ENCODE data around the gene COQ7.

The COQ7 gene

GRCh38 chr16:19112099-19112407, 44.6 kb downstream of the COQ7 start:
- DNase-seq: no peak
- TF ChIP-seq POLR2A (IDR thresholded peaks at IDR 0.05; ENCODE audit: low read length) (no peak), GATA1 (IDR thresholded peaks at IDR 0.05; ENCODE audit: low read depth, low read length) (no peak)

GRCh38 chr16:19113577-19114358, 46.4 kb downstream of the COQ7 start, which contains the start of gene ITPRIPL2:
Gene ITPRIPL2 (plus strand): TSS chr16:19113964. CDS start chr16:19114462, 498 bp downstream.
- TF ChIP-seq POLR2A (IDR thresholded peaks at IDR 0.05; ENCODE audit: low read length): peak; percentile 22
- no peak for TF ChIP-seq GATA1 (IDR thresholded peaks at IDR 0.05; ENCODE audit: low read depth, low read length)
- DNase-seq: peak; percentile 60 to 63

GRCh38 chr16:19114359-19115147, 47.1 kb downstream of the COQ7 start:
- no peak for TF ChIP-seq GATA1 (IDR thresholded peaks at IDR 0.05; ENCODE audit: low read depth, low read length)
- TF ChIP-seq POLR2A (IDR thresholded peaks at IDR 0.05; ENCODE audit: low read length): no peak
- peak; percentile 31 to 49 for DNase-seq

- no peak for DNase-seq
- TF ChIP-seq POLR2A (IDR thresholded peaks at IDR 0.05; ENCODE audit: low read length) (no peak), GATA1 (IDR thresholded peaks at IDR 0.05; ENCODE audit: low read depth, low read length) (no peak)
Measured at GRCh38 chr16:19115148-19116021, 48.0 kb downstream of the COQ7 start.

GRCh38 chr16:19116711-19117449, 49.5 kb downstream of the COQ7 start:
- TF ChIP-seq POLR2A (IDR thresholded peaks at IDR 0.05; ENCODE audit: low read length) (no peak), GATA1 (IDR thresholded peaks at IDR 0.05; ENCODE audit: low read depth, low read length) (no peak)
- DNase-seq: no peak

GRCh38 chr16:19118938-19119431, 51.6 kb downstream of the COQ7 start:
- TF ChIP-seq POLR2A (IDR thresholded peaks at IDR 0.05; ENCODE audit: low read length): no peak
- TF ChIP-seq GATA1 (IDR thresholded peaks at IDR 0.05; ENCODE audit: low read depth, low read length): no peak
- DNase-seq: peak; percentile 44 to 54

GRCh38 chr16:19119564-19119963, 52.1 kb downstream of the COQ7 start:
- DNase-seq: peak; percentile 37 to 45
- no peak for TF ChIP-seq POLR2A (IDR thresholded peaks at IDR 0.05; ENCODE audit: low read length)
- TF ChIP-seq GATA1 (IDR thresholded peaks at IDR 0.05; ENCODE audit: low read depth, low read length): no peak

- TF ChIP-seq GATA1 (IDR thresholded peaks at IDR 0.05; ENCODE audit: low read depth, low read length) (no peak), POLR2A (IDR thresholded peaks at IDR 0.05; ENCODE audit: low read length) (no peak)
- DNase-seq: no peak
Measured at GRCh38 chr16:19123535-19124178, 56.2 kb downstream of the COQ7 start.

- TF ChIP-seq GATA1 (IDR thresholded peaks at IDR 0.05; ENCODE audit: low read depth, low read length) (no peak), POLR2A (IDR thresholded peaks at IDR 0.05; ENCODE audit: low read length) (no peak)
- no peak for DNase-seq
Measured at GRCh38 chr16:19126300-19126699, 58.9 kb downstream of the COQ7 start.

- no peak for DNase-seq
- no peak for TF ChIP-seq GATA1 (IDR thresholded peaks at IDR 0.05; ENCODE audit: low read depth, low read length)
- no peak for TF ChIP-seq POLR2A (IDR thresholded peaks at IDR 0.05; ENCODE audit: low read length)
Measured at GRCh38 chr16:19127205-19127604, 59.8 kb downstream of the COQ7 start.

- TF ChIP-seq POLR2A (IDR thresholded peaks at IDR 0.05; ENCODE audit: low read length): no peak
- no peak for TF ChIP-seq GATA1 (IDR thresholded peaks at IDR 0.05; ENCODE audit: low read depth, low read length)
- DNase-seq: no peak
Measured at GRCh38 chr16:19127674-19128131, 60.3 kb downstream of the COQ7 start.

- no peak for DNase-seq
- TF ChIP-seq GATA1 (IDR thresholded peaks at IDR 0.05; ENCODE audit: low read depth, low read length) (no peak), POLR2A (IDR thresholded peaks at IDR 0.05; ENCODE audit: low read length) (no peak)
Measured at GRCh38 chr16:19128454-19129200, 61.2 kb downstream of the COQ7 start.

All from erythroblast (primary cell).